ENCODE measurements around the gene ERV3-1. TPM values are rescaled to one million over a fixed set of nuclear protein-coding genes. Genes with fewer than 3 reads are reported as not detected.
"Not testable (repeated sequence)": the region's sequence is repeated elsewhere in the genome, so short reads cannot be mapped to it uniquely, and the experiment has no call there.

The ERV3-1 gene
- total RNA-seq, 1 experiment from 2014 or later, result 10.2 TPM

GRCh38 chr7:65051139-65051538 is 44.7 kb upstream of the ERV3-1 start:
- peaks cover 10% of the 10 kb centered on the region for H3K9me3 Mint-ChIP-seq
- H3K4me1 Mint-ChIP-seq; ATAC-seq; CTCF ChIA-PET; POLR2A ChIA-PET; H3K4me3 Mint-ChIP-seq; H3K27ac Mint-ChIP-seq; H3K27me3 Mint-ChIP-seq (ENCODE audit: low read depth); DNase-seq (ENCODE audit: low spot score): not testable (repeated sequence)
- peaks cover 18% of the 10 kb centered on the region for H3K36me3 Mint-ChIP-seq

DNA sequence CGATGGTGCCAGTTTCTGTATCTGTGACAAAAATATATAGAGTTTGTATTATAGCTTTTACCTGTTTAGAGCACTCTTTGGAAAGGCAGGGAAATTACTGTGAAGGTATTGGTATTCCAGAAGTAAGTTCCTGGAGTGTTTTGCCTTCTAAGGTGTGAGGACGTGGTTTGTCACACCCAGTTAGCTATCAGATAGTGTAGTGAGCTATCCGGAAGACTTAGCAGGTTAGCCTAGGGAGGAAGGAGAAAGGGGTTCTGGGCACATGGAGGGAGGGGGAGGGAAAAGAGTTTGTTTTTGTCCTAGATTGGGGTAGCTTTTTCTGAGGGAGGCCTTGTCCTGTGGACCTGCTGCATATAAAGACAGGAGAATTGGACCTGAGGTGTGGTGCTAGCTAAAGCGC is 39.8 kb upstream of the ERV3-1 start:
- peaks cover 17% of the 10 kb centered on the region; the same call in 1 of the 2 replicates for H3K36me3 Mint-ChIP-seq
- H3K4me1 Mint-ChIP-seq; H3K9me3 Mint-ChIP-seq; CTCF ChIA-PET; H3K27ac Mint-ChIP-seq; H3K4me3 Mint-ChIP-seq; DNase-seq (ENCODE audit: low spot score); H3K27me3 Mint-ChIP-seq (ENCODE audit: low read depth); POLR2A ChIA-PET; ATAC-seq: not testable (repeated sequence)

GRCh38 chr7:65045589-65045988 is 39.1 kb upstream of the ERV3-1 start:
- H3K27me3 Mint-ChIP-seq (ENCODE audit: low read depth); H3K9me3 Mint-ChIP-seq; POLR2A ChIA-PET; H3K27ac Mint-ChIP-seq; CTCF ChIA-PET; H3K4me1 Mint-ChIP-seq; DNase-seq (ENCODE audit: low spot score); H3K4me3 Mint-ChIP-seq; ATAC-seq: not testable (repeated sequence)
- H3K36me3 Mint-ChIP-seq, result 0 out of 2 replicates have a peak, but pooled peaks cover 11% of the 10 kb centered on the region

- ATAC-seq, result peak; percentile 6
- POLR2A ChIA-PET, result not testable (repeated sequence)
Measured at GRCh38 chr7:65038767-65039166, 32.3 kb upstream of the ERV3-1 start.

DNA sequence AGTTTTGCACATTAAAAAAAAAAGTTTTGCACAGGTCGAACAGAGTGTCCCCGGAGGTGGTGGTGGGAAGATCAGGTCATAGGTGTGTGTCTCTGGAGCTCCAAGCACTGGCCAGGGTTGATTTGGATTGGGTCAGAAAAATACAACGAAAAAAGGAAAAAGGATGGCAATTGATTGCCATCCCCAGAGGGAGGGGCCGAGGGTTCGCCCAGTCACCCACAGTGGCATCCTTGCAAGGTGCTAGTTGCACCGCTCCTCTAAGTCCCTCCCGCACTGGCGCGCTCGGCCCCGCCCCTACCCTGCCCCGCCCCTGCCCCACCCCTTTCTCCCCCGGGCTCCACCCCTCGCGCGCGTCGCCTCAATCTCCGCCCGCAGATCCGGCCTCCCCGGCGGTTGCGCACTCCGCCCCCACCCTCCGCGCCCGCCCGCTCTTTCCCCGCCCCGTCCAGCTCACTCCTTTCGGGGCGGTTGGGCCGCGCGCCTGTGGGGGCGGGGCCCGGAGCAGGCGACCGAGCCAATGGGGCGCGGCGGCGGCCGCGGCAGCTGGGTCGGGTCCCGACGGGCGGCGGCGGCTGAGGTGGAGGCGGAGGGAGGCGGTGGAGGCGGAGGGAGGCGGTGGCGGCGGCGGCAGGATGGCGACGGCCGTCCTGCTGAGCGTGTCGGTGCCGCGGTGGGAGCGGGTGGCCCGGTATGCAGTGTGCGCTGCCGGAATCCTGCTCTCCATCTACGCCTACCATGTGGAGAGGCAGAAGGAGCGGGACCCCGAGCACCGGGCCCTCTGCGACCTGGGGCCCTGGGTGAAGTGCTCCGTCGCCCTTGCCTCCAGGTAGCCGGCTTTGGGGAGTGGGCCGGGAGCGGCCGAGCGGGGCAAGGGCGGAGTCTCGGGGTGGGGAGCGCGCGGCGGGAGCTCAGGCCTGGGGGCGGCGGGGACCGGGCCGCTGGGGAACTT is 31.5 kb upstream of the ERV3-1 start:
- Mint-ChIP-seq H3K9me3 (peaks cover 11% of the 10 kb centered on the region; the same call in 1 of the 2 replicates), H3K4me3 (peak overlapping the region; percentile 64), H3K4me1 (peaks cover 19% of the 10 kb centered on the region), H3K27ac (no peak overlapping the region), H3K36me3 (no peaks in the 10 kb centered on the region; the same call in 1 of the 2 replicates), H3K27me3 (ENCODE audit: low read depth) (0 out of 2 replicates have a peak, but pooled peaks cover 1% of the 10 kb centered on the region)
- peak; percentile 91 for ATAC-seq
- DNase-seq (ENCODE audit: low spot score), result peak; percentile 85
- TF ChIP-seq, protein P1, sequence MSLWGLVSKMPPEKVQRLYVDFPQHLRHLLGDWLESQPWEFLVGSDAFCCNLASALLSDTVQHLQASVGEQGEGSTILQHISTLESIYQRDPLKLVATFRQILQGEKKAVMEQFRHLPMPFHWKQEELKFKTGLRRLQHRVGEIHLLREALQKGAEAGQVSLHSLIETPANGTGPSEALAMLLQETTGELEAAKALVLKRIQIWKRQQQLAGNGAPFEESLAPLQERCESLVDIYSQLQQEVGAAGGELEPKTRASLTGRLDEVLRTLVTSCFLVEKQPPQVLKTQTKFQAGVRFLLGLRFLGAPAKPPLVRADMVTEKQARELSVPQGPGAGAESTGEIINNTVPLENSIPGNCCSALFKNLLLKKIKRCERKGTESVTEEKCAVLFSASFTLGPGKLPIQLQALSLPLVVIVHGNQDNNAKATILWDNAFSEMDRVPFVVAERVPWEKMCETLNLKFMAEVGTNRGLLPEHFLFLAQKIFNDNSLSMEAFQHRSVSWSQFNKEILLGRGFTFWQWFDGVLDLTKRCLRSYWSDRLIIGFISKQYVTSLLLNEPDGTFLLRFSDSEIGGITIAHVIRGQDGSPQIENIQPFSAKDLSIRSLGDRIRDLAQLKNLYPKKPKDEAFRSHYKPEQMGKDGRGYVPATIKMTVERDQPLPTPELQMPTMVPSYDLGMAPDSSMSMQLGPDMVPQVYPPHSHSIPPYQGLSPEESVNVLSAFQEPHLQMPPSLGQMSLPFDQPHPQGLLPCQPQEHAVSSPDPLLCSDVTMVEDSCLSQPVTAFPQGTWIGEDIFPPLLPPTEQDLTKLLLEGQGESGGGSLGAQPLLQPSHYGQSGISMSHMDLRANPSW (CRISPR knock-in tag; conservative IDR thresholded peaks at IDR 0.05; ENCODE audit: low read depth), result no peak
- TF ChIP-seq ETV6 (CRISPR knock-in tag; IDR thresholded peaks at IDR 0.05) (no peak), SP1 (CRISPR knock-in tag; conservative IDR thresholded peaks at IDR 0.05) (peak; percentile 30; the same call in 1 of the 2 replicates), ZNF396 (CRISPR knock-in tag; IDR thresholded peaks at IDR 0.05; ENCODE audit: borderline replicate concordance) (no peak), TEAD1 (CRISPR knock-in tag; IDR thresholded peaks at IDR 0.05) (no peak)
- ChIA-PET CTCF (interaction anchor here (0.6 to 1.2 kb wide), 4 partner anchors 32 to 438 kb away, joined by 4 to 7 read pairs (median 4); partner anchors contain the start of gene ERV3-1), POLR2A (interaction anchor here (0.6 to 2.3 kb wide), 3 partner anchors 32 to 243 kb away, joined by 3 to 15 read pairs (median 3); partner anchors contain the start of genes ERV3-1 and ZNF138)

More at GRCh38 chr7:65038767-65039166, 32.3 kb upstream of the ERV3-1 start:
- Mint-ChIP-seq H3K27ac (peak overlapping the region; percentile 83), H3K4me1 (peaks cover 19% of the 10 kb centered on the region), H3K4me3 (peak overlapping the region; percentile 87)
- CTCF ChIA-PET; H3K27me3 Mint-ChIP-seq (ENCODE audit: low read depth); H3K9me3 Mint-ChIP-seq; H3K36me3 Mint-ChIP-seq: not testable (repeated sequence)
- peak; percentile 52 for DNase-seq (ENCODE audit: low spot score)

- Mint-ChIP-seq H3K4me1 (peaks cover 15% of the 10 kb centered on the region), H3K9me3 (peaks cover 13% of the 10 kb centered on the region; the same call in 1 of the 2 replicates)
- POLR2A ChIA-PET, result interaction anchor here (0.6 to 2.3 kb wide), 2 partner anchors 30 to 422 kb away, joined by 3 to 15 read pairs; partner anchors contain the start of gene ERV3-1
- CTCF ChIA-PET; H3K4me3 Mint-ChIP-seq; H3K27me3 Mint-ChIP-seq (ENCODE audit: low read depth); H3K36me3 Mint-ChIP-seq; ATAC-seq; H3K27ac Mint-ChIP-seq; DNase-seq (ENCODE audit: low spot score): not testable (repeated sequence)
Measured at GRCh38 chr7:65036526-65036925, 30.0 kb upstream of the ERV3-1 start.

DNA sequence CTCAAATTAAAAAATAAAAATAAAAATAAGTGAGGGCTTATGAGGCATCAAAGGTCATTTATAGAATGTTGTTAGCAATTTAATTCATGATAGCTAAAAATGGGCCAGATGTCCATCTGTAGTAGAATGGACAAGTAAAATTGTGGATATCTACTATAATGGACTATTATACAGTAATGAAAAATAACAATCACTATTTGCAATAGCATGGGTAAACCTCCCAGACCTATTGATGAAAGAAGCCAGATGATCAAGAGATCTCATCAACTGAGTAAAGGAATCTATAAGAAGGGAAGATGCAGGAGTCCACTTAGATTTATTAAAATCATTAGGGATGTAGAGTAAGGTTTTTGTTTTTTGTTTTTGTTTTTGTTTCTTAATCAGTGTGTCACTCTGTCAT is 29.0 kb upstream of the ERV3-1 start:
- H3K36me3 Mint-ChIP-seq; H3K4me3 Mint-ChIP-seq; H3K27me3 Mint-ChIP-seq (ENCODE audit: low read depth); ATAC-seq; H3K27ac Mint-ChIP-seq; POLR2A ChIA-PET; DNase-seq (ENCODE audit: low spot score): not testable (repeated sequence)
- CTCF ChIA-PET, result interaction anchor here (0.7 kb wide), 1 partner anchor 186 kb away, joined by 3 read pairs; no protein-coding TSS in a partner anchor
- peaks cover 19% of the 10 kb centered on the region for H3K9me3 Mint-ChIP-seq
- peaks cover 15% of the 10 kb centered on the region for H3K4me1 Mint-ChIP-seq
